Neural progenitor cell (in vitro differentiated cells): ENCODE data around the gene THSD4.

ENCODE experiments used
- CTCF ChIP-seq: fragments of 200-600 bp; sonication (generic); IDR thresholded peaks from 2 replicates; pipeline ENCODE4 v1.5.1; 2017; ENCODE audit warnings: antibody characterized with exemption, mild to moderate bottlenecking
- EZH2phosphoT487 ChIP-seq: fragments of 200-600 bp; sonication (generic); IDR thresholded peaks from 2 replicates; pipeline ENCODE4 v1.6.1; 2017; ENCODE audit warnings: antibody characterized with exemption

- TF ChIP-seq CTCF (no peak), EZH2phosphoT487 (no peak)
Observed at GRCh38 chr15:71473751-71474150, 358.5 kb downstream of the THSD4 start.
